HG03139 (cell line): ENCODE measurements around the gene CALML3.
"Not testable (repeated sequence)": the region's sequence is repeated elsewhere in the genome, so short reads cannot be mapped to it uniquely, and the experiment has no call there.

Experiments used
- ATAC-seq: cut with Tn5 transposase; IDR thresholded peaks from one replicate; pipeline ENCODE4 v1.9.1; 2021; ENCODE audit not compliant: unreplicated experiment

Gene CALML3

GRCh38 chr10:5552376-5553321, 27.9 kb downstream of the CALML3 start:
- ATAC-seq, result no peak

GRCh38 chr10:5553400-5554170, 28.8 kb downstream of the CALML3 start:
- no peak for ATAC-seq

GRCh38 chr10:5555021-5555510, 30.3 kb downstream of the CALML3 start:
- no peak for ATAC-seq

- no peak for ATAC-seq
Observed at GRCh38 chr10:5555881-5556280, 31.1 kb downstream of the CALML3 start.

GRCh38 chr10:5556576-5556975, 31.8 kb downstream of the CALML3 start:
- ATAC-seq, result no peak

GRCh38 chr10:5557040-5557721, 32.4 kb downstream of the CALML3 start:
- no peak for ATAC-seq

- no peak for ATAC-seq
Observed at GRCh38 chr10:5557799-5558771, 33.3 kb downstream of the CALML3 start.

GRCh38 chr10:5559022-5559421, 34.3 kb downstream of the CALML3 start:
- ATAC-seq, result not testable (repeated sequence)

GRCh38 chr10:5559642-5560141, 34.9 kb downstream of the CALML3 start:
- no peak for ATAC-seq

GRCh38 chr10:5560142-5560816, 35.5 kb downstream of the CALML3 start:
- no peak for ATAC-seq

- ATAC-seq, result no peak
Observed at GRCh38 chr10:5560817-5561703, 36.3 kb downstream of the CALML3 start.

GRCh38 chr10:5561704-5562645, 37.2 kb downstream of the CALML3 start:
- ATAC-seq, result no peak

GRCh38 chr10:5563321-5563961, 38.7 kb downstream of the CALML3 start:
- no peak for ATAC-seq

- no peak for ATAC-seq
Observed at GRCh38 chr10:5563991-5564536, 39.3 kb downstream of the CALML3 start.

- ATAC-seq, result no peak
Observed at GRCh38 chr10:5564537-5565204, 39.9 kb downstream of the CALML3 start.

GRCh38 chr10:5565205-5565545, 40.4 kb downstream of the CALML3 start:
- no peak for ATAC-seq
